Right lobe of liver (tissue), 6 donors: ENCODE results near the gene TREX2. TPM values are rescaled to one million over a fixed set of nuclear protein-coding genes. Genes with fewer than 3 reads are reported as not detected.

ENCODE experiments used
- ATAC-seq, 4 donors: fragments of 200-7000 bp; cut with Tn5 transposase; one replicate each; pipeline ENCODE4 v1.9.1; 2020; ENCODE audit warnings: mild to moderate bottlenecking in 4 of 4, moderate library complexity in 4 of 4
- DNase-seq, 3 donors: peaks; one replicate each; pipeline ENCODE4 v3.0.0-alpha.2; 2020
- H3K27ac ChIP-seq, 3 donors: fragments of 200-600 bp; one replicate each; pipeline ENCODE4 v1.8.0; 2022
- H3K27me3 ChIP-seq, 2 donors: fragments of 200-600 bp; one replicate each; pipeline ENCODE4 v1.8.0; 2022
- H3K36me3 ChIP-seq, 4 donors: fragments of 200-600 bp; sonication (generic) in 1 of 4; one replicate each; pipeline versions ENCODE4 v1.5.1 to v1.8.0; 2017 to 2022; ENCODE audit warnings: control low read depth in 1 of 4
- H3K4me1 ChIP-seq, 4 donors: fragments of 200-600 bp; sonication (generic) in 1 of 4; one replicate each; pipeline versions ENCODE4 v1.5.1 to v1.8.0; 2017 to 2022; ENCODE audit warnings: control low read depth in 1 of 4
- H3K4me3 ChIP-seq, 3 donors: fragments of 200-600 bp; one replicate each; pipeline ENCODE4 v1.8.0; 2022
- H3K9me3 ChIP-seq, 4 donors: fragments of 200-600 bp; sonication (generic) in 1 of 4; one replicate each; pipeline versions ENCODE4 v1.5.1 to v1.8.0; 2017 to 2022; ENCODE audit warnings: control low read depth in 1 of 4
- CTCF ChIP-seq, 4 donors: fragments of 200-600 bp in 3 of 4; fragments of 450-650 bp in 1 of 4; IDR thresholded peaks; one replicate each; pipeline versions ENCODE4 v1.5.1 to v1.8.0; 2016 to 2022; ENCODE audit warnings: antibody characterized with exemption in 4 of 4, mild to moderate bottlenecking in 2 of 4
- POLR2A ChIP-seq: fragments of 450-650 bp; IDR thresholded peaks from one replicate; pipeline ENCODE4 v1.6.1; 2017; ENCODE audit warnings: antibody characterized with exemption, mild to moderate bottlenecking
- WGBS: methylation state at CpG from one replicate; pipeline ENCODE4 v1.1.6; 2018; ENCODE audit warnings: low coverage, low lambda C conversion rate; ENCODE audit not compliant: insufficient coverage; ENCODE audit errors: missing lambda C conversion rate; 5-methylcytosine and 5-hydroxymethylcytosine counted together
- intact Hi-C, 2 donors: fragments of 100-400 bp; cut with DNase I; formaldehyde crosslinking; loops; one replicate each; pipeline versions ENCODE4 v1.11.2 to v1.14.1; 2022
- small RNA-seq, 2 experiments: library from RNA; depleted of rRNA; stranded (forward); fragments of <200 nt; gene quantifications; one replicate each; pipeline ENCODE3, GENCODE V24; 2016
- total RNA-seq, 6 experiments: library from RNA; depleted of rRNA in 2 of 6; stranded (reverse); fragments of >200 nt in 2 of 6; fragmentation: NEBNext Ultra II Directional in 3 of 6; extraction: Animal tissue kit (Norgen Biotek cat#: 25700) in 3 of 6; gene quantifications; one replicate each; pipeline versions ENCODE4 v1.1.0 to v1.2.4, GENCODE V29; 2016 to 2023
- donor health status: DM: no; HTN: yes; CAD: no.
- donor health status: DM: no; HTN: no; CAD: no.
- donor health status: DM: no; HTN: no; CAD: no.
- donor health status: DM: no; HTN: yes; CAD: no.
- donor health status: DM: no; HTN: yes; CAD: no.

Gene TREX2
- total RNA-seq, 6 experiments from 2014 or later: 0.18 to 0.46 (median 0.23) TPM; not detected in 2

GRCh38 chrX:153394612-153395011 lies 51.2 kb downstream of the TREX2 start:
- no peak for ATAC-seq
- H3K27ac ChIP-seq: no peak overlapping the region
- WGBS: 57% methylated on average over 7 of the region's 13 CpGs

More at GRCh38 chrX:153394612-153395011, 51.2 kb downstream of the TREX2 start:
- Histone ChIP-seq H3K27me3 (no peaks in the 10 kb centered on the region), H3K36me3 (no peaks in the 10 kb centered on the region), H3K4me3 (no peak overlapping the region), H3K4me1 (no peaks in the 10 kb centered on the region), H3K9me3 (no peaks in the 10 kb centered on the region)
- DNase-seq: no peak
- TF ChIP-seq POLR2A (no peak), CTCF (IDR thresholded peaks at IDR 0.05) (no peak)
- intact Hi-C loops: no loop called here

Small RNAs within 50 kb of the gene (small RNA-seq; reads per million reads assigned to genes)
- gene RN7SL667P: 0 reads per million in 2 experiments

Other genes starting within 250 kb of the TREX2 start
- gene PNMA6F, start 124.3 kb downstream of the TREX2 start, total RNA-seq: not detected
- 10 to 100 TPM in 3 of 6 experiments, 1 to 10 TPM in 3; 8.1 to 12.0 (median 10.3) TPM for gene ZNF275, start 111.9 kb downstream of the TREX2 start, total RNA-seq
- not detected for gene PNMA6E, start 44.7 kb downstream of the TREX2 start, total RNA-seq
- 1 to 10 TPM in 1 of 6 experiments, under 1 TPM in 5; 0.31 to 1.4 (median 0.41) TPM for gene ZFP92, start 34.6 kb downstream of the TREX2 start, total RNA-seq
- 10 to 100 TPM in 1 of 6 experiments, 1 to 10 TPM in 5; 5.6 to 14.9 (median 8.8) TPM for gene HAUS7, start 24.5 kb upstream of the TREX2 start, total RNA-seq
- gene BGN, start 48.9 kb upstream of the TREX2 start, total RNA-seq: 100 to 1,000 TPM in 4 of 6 experiments, 10 to 100 TPM in 2; 57.0 to 161 (median 122) TPM
- gene ATP2B3, start 71.6 kb upstream of the TREX2 start, total RNA-seq: under 1 TPM in 1 of 6 experiments, not detected in 5; 0.07 TPM
- gene CCNQ, start 153.1 kb upstream of the TREX2 start, total RNA-seq: 10 to 100 TPM in 2 of 6 experiments, 1 to 10 TPM in 4; 5.6 to 14.0 (median 7.5) TPM
- 1 to 10 TPM in 2 of 6 experiments, under 1 TPM in 4; 0.33 to 3.9 (median 0.69) TPM for gene DUSP9, start 201.1 kb upstream of the TREX2 start, total RNA-seq
- gene PNCK, start 227.8 kb upstream of the TREX2 start, total RNA-seq: under 1 TPM in 1 of 6 experiments, not detected in 5; 0.86 TPM
- gene SLC6A8, start 241.9 kb upstream of the TREX2 start, total RNA-seq: 1 to 10 TPM; 1.6 to 9.2 (median 2.9) TPM